ENCODE measurements around the gene PRELID3B. TPM values are rescaled to one million over a fixed set of nuclear protein-coding genes. Genes with fewer than 3 reads are reported as not detected.

Gene PRELID3B
- total RNA-seq, 2 experiments from 2014 or later = 80.1 to 81.6 TPM

DNA sequence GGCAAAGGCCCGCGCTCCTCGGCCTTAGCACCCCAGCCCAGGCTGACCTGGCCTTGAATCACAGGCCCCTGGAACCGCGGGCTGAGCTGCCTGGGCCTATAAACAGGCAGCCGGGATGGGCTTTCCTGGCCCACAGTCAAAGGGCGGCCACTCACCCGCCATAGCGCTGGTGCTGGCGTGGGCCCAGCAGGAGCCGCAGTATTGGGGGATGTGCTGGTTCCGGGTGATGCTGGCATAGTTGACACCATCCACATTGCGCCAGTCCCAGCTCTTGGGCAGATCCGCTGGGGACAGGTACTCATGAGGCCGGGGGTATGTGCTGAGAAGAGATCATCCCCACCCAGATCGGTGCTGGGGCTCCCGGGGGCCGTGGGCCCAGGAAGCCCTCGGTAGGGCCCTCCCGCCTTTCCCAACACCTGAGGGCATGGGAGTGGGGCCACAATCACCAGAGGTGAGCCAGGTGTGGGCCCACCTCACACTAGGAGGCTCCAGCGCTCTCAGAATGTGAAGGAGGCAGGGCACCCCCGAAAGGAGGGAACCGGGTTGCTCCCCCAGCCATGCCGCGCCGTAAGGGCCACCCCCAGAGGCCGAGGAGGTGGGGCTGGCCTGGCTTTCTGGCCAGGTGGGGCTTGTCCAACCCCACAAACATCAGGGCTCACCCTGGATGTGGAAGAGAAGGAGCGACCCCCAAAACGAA is 36.3 kb downstream of the PRELID3B start:
- ChIA-PET CTCF (interaction anchor here (0.6 kb wide), 1 partner anchor 116 kb away, joined by 3 read pairs; no protein-coding TSS in a partner anchor), POLR2A (interaction anchor here (0.6 to 1.0 kb wide), 2 partner anchors 9 to 25 kb away, joined by 3 to 4 read pairs; no protein-coding TSS in a partner anchor)
- H3K4me1 Mint-ChIP-seq (ENCODE audit: low read depth) = peaks cover 55% of the 10 kb centered on the region
- H3K4me3 Mint-ChIP-seq = peak overlapping the region; percentile 72
- DNase-seq = no peak
- H3K27me3 Mint-ChIP-seq (ENCODE audit: low read depth) = no peaks in the 10 kb centered on the region
- H3K27ac Mint-ChIP-seq = peak overlapping the region; percentile 92
- H3K9me3 Mint-ChIP-seq (ENCODE audit: insufficient read depth) = no peaks in the 10 kb centered on the region
- ATAC-seq = peak; percentile 15
- H3K36me3 Mint-ChIP-seq (ENCODE audit: low read depth) = peaks cover 11% of the 10 kb centered on the region

DNA sequence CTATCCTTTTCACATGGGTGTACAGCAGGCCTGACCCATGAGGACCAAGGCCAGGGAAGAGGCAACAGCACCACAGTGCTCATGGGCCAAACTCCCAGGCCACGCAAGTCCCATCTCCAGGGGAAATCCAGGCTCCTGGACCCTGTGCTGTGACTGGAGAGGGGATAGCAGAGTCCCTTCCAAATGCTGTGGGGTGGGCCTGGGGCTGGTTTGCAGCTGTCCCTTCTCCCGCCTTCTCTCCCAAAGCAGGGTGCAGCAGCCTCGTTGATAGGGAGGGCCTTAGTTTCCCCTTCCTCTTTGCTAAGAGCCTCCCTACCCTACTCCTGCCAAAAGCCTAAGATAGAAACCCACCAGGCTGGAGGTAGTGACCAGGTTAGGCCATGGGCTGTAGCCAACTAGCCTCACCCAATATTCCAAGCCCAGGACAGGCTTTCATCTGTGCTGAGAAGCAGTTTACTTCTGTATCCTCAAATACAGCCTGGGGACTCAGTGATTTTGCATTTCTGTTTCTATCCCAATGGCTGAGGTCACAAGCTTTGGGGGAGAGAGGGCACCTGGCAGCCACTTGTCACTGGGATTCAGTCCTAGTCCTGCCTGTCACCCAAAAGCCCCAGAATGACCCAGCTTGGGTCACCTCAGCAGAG is 36.9 kb downstream of the PRELID3B start:
- CTCF ChIA-PET = interaction anchor here (0.6 kb wide), 1 partner anchor 117 kb away, joined by 3 read pairs; no protein-coding TSS in a partner anchor
- peaks cover 11% of the 10 kb centered on the region for H3K36me3 Mint-ChIP-seq (ENCODE audit: low read depth)
- no peak for ATAC-seq
- peak overlapping the region; percentile 72 for H3K4me3 Mint-ChIP-seq
- peak overlapping the region; percentile 92 for H3K27ac Mint-ChIP-seq
- H3K27me3 Mint-ChIP-seq (ENCODE audit: low read depth) = no peaks in the 10 kb centered on the region
- POLR2A ChIA-PET = interaction anchor here (1.0 kb wide), 1 partner anchor 10 kb away, joined by 4 read pairs; no protein-coding TSS in a partner anchor
- H3K9me3 Mint-ChIP-seq (ENCODE audit: insufficient read depth) = no peaks in the 10 kb centered on the region
- peaks cover 48% of the 10 kb centered on the region for H3K4me1 Mint-ChIP-seq (ENCODE audit: low read depth)
- DNase-seq = no peak

DNA sequence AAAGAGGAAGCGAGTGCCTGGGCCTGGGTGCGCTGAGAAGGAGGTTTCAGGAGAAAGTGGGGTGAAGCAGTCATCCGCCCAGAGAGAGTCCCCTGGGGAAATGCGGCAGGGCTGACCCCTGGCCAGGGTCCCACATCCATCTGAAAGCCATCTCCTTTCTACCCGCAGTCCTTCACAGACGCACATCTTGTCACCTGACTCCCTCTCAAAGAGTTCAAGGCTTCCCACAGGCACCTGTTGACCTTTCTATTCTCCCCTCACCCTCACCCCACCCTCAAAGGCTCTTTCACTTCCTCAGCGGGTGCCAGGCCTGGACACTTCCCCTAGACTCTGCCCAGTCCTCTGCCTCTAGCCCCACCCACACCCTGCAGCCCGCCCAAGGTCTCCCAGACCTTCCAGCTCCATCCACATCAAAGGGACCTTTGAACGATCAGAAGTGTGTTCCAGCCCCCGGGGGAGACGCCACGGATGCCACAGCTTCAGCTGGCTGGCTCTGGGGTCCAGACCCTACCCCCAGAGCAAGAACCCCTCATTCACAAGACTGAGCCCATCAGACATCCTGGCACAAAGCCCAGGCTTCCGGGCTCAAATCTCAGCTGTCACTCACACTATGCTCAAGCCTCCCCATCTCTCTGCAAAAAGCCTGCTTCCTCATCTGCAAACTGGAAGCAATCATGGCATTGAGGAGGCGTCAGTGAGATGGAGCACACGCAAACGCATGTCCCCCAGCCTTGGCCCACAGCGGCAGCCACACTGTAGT is 37.6 kb downstream of the PRELID3B start:
- peak overlapping the region; percentile 72 for H3K4me3 Mint-ChIP-seq
- peaks cover 14% of the 10 kb centered on the region for H3K36me3 Mint-ChIP-seq (ENCODE audit: low read depth)
- ATAC-seq = peak; percentile 56
- peak; percentile 67 for DNase-seq
- POLR2A ChIA-PET = interaction anchor here (2.2 kb wide), 1 partner anchor 27 kb away, joined by 5 read pairs; the partner anchor contains the start of gene ATP5F1E
- H3K27ac Mint-ChIP-seq = peak overlapping the region; percentile 92
- H3K4me1 Mint-ChIP-seq (ENCODE audit: low read depth) = peaks cover 41% of the 10 kb centered on the region
- H3K9me3 Mint-ChIP-seq (ENCODE audit: insufficient read depth) = no peaks in the 10 kb centered on the region
- CTCF ChIA-PET = interaction anchor here (1.1 kb wide), 1 partner anchor 12 kb away, joined by 3 read pairs; no protein-coding TSS in a partner anchor
- no peaks in the 10 kb centered on the region for H3K27me3 Mint-ChIP-seq (ENCODE audit: low read depth)

DNA sequence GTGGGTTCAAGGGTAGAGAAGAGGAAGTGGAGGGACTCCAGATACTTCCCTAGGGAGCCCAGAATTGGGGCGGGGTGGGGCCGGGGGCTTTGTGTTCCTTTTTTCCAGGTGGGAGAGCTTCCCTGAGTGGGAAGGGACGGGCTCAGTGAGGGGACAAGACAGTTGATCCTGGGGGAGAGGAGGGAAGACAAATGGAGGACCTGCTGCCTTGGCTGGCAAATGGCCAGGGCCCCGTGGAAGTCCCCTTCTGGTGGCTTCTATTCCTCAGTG is 38.2 kb downstream of the PRELID3B start:
- DNase-seq (no peak), ATAC-seq (no peak)
- H3K4me3 Mint-ChIP-seq = peak overlapping the region; percentile 72
- POLR2A ChIA-PET = interaction anchor here (2.2 kb wide), 1 partner anchor 27 kb away, joined by 5 read pairs; the partner anchor contains the start of gene ATP5F1E
- peak overlapping the region; percentile 92 for H3K27ac Mint-ChIP-seq
- peaks cover 39% of the 10 kb centered on the region for H3K4me1 Mint-ChIP-seq (ENCODE audit: low read depth)
- peaks cover 15% of the 10 kb centered on the region for H3K36me3 Mint-ChIP-seq (ENCODE audit: low read depth)
- no peaks in the 10 kb centered on the region for H3K9me3 Mint-ChIP-seq (ENCODE audit: insufficient read depth)
- H3K27me3 Mint-ChIP-seq (ENCODE audit: low read depth) = no peaks in the 10 kb centered on the region
- CTCF ChIA-PET = interaction anchor here (1.1 kb wide), 1 partner anchor 11 kb away, joined by 3 read pairs; no protein-coding TSS in a partner anchor

DNA sequence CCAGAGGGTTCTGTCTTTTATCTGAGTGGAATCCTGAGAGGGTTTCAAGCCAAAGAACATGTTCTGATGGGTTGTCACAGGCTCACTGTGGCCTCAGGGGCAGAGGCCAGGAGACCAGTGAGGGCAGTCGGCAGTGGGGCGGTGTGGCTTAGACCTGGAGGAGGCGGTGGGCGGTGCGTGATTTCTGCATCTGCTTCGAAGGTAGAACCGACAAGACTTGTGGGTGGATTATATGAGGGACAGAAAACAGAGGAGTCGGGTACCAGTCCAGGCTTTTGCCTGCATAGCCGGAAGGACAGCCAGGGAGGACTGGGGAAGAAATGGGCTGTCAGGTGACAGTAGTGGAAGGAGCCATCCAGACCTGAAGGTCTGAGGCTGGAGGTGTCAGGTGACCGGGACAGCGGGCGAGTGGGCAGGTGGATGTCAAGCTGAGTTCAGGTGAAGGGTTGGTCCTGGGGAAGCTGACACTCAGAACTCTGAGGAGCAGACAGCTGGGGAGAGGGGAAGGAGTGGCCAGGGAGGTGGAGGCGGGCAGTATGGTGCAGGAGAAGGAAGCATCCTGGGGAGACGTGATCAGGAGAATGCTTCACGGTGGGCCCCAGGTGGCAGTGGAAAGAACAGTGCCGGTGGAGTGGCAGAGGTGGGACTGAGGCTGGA is 38.6 kb downstream of the PRELID3B start:
- no peak for ATAC-seq
- ChIA-PET CTCF (interaction anchor here (1.1 kb wide), 1 partner anchor 11 kb away, joined by 3 read pairs; no protein-coding TSS in a partner anchor), POLR2A (interaction anchor here (2.2 kb wide), 1 partner anchor 28 kb away, joined by 5 read pairs; the partner anchor contains the start of gene ATP5F1E)
- no peak for DNase-seq
- Mint-ChIP-seq H3K36me3 (ENCODE audit: low read depth) (peaks cover 18% of the 10 kb centered on the region), H3K27ac (peak overlapping the region; percentile 92), H3K9me3 (ENCODE audit: insufficient read depth) (no peaks in the 10 kb centered on the region), H3K4me3 (peak overlapping the region; percentile 72), H3K4me1 (ENCODE audit: low read depth) (peaks cover 39% of the 10 kb centered on the region), H3K27me3 (ENCODE audit: low read depth) (no peaks in the 10 kb centered on the region)

DNA sequence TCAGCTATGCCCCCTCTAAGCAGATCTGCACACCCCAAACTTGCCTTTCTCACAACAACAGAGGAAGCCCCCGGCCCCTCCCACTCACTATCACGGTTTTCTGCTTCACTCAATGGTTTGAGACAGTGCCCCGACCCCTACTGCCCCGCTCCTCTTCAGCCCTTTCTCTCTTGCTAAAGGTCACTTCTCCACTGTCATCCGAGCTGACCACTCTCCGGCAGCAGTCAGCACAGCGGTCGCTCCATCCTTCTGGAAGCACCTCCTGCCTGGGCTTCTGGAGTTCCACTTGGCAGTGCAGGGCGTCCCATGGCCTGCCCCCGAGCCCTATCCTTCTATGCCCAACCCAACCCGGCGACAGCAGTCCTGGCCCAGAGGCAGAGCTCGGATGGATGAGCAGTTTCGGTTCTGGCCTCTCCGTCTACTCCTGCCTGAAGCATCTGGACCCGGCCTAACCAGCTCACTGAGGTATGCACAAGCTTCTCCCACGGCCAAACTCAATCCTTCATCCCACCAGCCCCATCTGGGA is 39.6 kb downstream of the PRELID3B start:
- no peak for DNase-seq
- ChIA-PET POLR2A (interaction anchor here (2.2 kb wide), 1 partner anchor 29 kb away, joined by 5 read pairs; the partner anchor contains the start of gene ATP5F1E), CTCF (no interaction called here)
- no peaks in the 10 kb centered on the region for H3K27me3 Mint-ChIP-seq (ENCODE audit: low read depth)
- H3K4me3 Mint-ChIP-seq = no peak overlapping the region
- H3K27ac Mint-ChIP-seq = no peak overlapping the region
- peaks cover 39% of the 10 kb centered on the region for H3K4me1 Mint-ChIP-seq (ENCODE audit: low read depth)
- peaks cover 21% of the 10 kb centered on the region for H3K36me3 Mint-ChIP-seq (ENCODE audit: low read depth)
- no peak for ATAC-seq
- H3K9me3 Mint-ChIP-seq (ENCODE audit: insufficient read depth) = no peaks in the 10 kb centered on the region

DNA sequence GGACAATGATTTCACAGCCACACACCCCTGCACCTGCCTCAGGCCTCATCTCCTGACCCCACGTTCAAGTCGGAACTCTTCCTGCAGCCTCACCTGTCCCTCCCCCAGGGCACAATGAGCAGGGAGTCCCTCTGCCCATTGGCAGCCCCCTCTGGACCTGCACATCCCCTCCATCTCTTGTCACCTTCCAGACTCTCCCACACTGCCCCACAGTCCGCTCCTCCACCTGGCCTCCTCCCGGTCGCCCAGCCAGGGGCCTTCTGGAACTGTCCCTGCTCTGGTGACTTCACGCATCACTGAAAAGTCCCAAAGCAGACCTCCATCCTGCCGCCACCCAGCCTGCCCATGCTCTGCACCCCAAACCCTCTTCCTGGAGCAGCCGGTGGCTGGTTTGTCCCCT is 40.2 kb downstream of the PRELID3B start:
- no peak for ATAC-seq
- Mint-ChIP-seq H3K27me3 (ENCODE audit: low read depth) (no peaks in the 10 kb centered on the region), H3K9me3 (ENCODE audit: insufficient read depth) (no peaks in the 10 kb centered on the region), H3K4me3 (no peak overlapping the region), H3K27ac (no peak overlapping the region), H3K4me1 (ENCODE audit: low read depth) (peaks cover 35% of the 10 kb centered on the region), H3K36me3 (ENCODE audit: low read depth) (peaks cover 26% of the 10 kb centered on the region)
- ChIA-PET POLR2A (no interaction called here), CTCF (no interaction called here)
- no peak for DNase-seq

DNA sequence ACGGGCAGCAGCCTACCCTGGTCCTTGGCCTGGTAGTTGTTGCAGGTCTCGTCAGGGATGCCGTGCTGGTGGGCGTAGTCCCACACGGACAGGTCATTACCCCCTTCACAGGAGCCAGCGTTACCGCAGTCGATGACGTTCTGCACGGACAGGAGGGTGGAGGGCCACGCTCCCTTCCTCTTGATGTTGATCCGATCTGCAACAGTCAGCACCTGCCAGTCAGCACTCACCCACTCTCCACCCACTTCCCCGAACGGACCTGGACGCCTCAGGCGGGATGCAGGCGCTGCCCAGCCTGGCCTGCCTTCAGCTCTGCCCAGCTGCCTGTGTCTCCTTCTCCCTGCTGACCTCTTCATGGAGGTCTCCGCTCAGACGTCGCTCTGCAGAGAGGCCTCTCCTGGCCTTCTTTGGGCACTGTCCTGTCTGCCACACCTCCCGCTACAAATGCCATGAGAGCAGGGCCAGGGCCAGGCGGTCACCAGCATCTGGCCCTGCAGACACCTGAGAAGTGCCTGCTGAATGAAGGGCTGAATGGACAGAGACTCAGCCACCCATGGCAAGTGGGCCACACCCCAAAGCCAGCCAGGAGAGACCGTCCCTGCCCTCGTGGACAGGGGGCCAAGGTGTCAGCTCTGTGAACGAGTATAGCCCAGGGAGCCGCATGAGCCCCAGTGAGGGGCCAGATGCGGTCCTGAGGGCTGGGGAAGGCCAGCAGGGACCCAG is 41.0 kb downstream of the PRELID3B start:
- CTCF ChIA-PET = no interaction called here
- POLR2A ChIA-PET = interaction anchor here (1.0 kb wide), 1 partner anchor 10 kb away, joined by 3 read pairs; no protein-coding TSS in a partner anchor
- Mint-ChIP-seq H3K27ac (no peak overlapping the region), H3K27me3 (ENCODE audit: low read depth) (no peaks in the 10 kb centered on the region), H3K4me3 (no peak overlapping the region), H3K4me1 (ENCODE audit: low read depth) (peaks cover 35% of the 10 kb centered on the region), H3K9me3 (ENCODE audit: insufficient read depth) (no peaks in the 10 kb centered on the region), H3K36me3 (ENCODE audit: low read depth) (peaks cover 31% of the 10 kb centered on the region)
- DNase-seq (no peak), ATAC-seq (no peak)

DNA sequence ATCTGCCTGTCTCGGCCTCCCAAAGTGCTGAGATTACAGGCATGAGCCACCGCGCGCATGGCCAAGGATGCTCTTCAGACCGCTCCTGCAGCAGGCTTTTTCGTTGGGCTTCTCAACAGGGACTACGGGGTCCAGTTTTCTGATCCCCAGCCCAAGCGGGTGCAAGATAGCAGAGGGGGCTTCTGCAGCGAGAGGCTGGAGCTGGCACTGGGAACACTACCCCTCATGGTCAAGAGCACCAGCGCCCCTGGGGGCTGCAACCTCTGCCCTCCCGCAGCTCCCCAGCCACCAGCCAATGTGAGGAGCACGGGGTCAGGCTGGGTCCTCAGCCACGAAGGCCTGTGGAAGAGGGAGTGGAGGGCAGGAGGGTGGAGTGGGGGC is 41.5 kb downstream of the PRELID3B start:
- Mint-ChIP-seq H3K27me3 (ENCODE audit: low read depth) (no peaks in the 10 kb centered on the region), H3K4me3 (no peak overlapping the region), H3K4me1 (ENCODE audit: low read depth) (peaks cover 32% of the 10 kb centered on the region), H3K27ac (no peak overlapping the region), H3K9me3 (ENCODE audit: insufficient read depth) (no peaks in the 10 kb centered on the region), H3K36me3 (ENCODE audit: low read depth) (peaks cover 36% of the 10 kb centered on the region)
- no peak for ATAC-seq
- DNase-seq = no peak
- CTCF ChIA-PET = no interaction called here
- POLR2A ChIA-PET = interaction anchor here (1.0 kb wide), 1 partner anchor 10 kb away, joined by 3 read pairs; no protein-coding TSS in a partner anchor

DNA sequence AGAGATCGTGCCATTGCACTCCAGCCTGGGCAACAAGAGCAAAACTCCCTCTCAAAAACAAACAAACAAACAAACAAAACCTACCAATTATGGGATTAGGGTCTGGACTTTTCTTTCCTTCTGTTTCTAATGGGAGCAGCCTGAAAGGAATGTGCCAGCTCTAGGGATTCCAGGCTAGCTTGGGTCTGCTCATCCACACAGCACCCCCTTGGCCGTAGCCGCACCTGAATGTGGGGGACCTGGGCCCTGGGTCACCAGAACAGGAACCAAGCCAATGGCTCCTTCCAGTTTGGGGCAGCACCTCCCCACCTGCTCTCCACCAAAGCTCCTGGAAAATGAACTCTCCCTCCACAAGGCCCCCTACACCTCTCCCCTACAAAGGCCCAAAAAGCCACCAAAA is 42.3 kb downstream of the PRELID3B start:
- CTCF ChIA-PET = interaction anchor here (1.2 kb wide), 1 partner anchor 10 kb away, joined by 3 read pairs; no protein-coding TSS in a partner anchor
- H3K36me3 Mint-ChIP-seq (ENCODE audit: low read depth) = peaks cover 44% of the 10 kb centered on the region
- H3K9me3 Mint-ChIP-seq (ENCODE audit: insufficient read depth) = no peaks in the 10 kb centered on the region
- POLR2A ChIA-PET = interaction anchor here (1.0 kb wide), 1 partner anchor 9 kb away, joined by 3 read pairs; no protein-coding TSS in a partner anchor
- peaks cover 27% of the 10 kb centered on the region for H3K4me1 Mint-ChIP-seq (ENCODE audit: low read depth)
- no peak for DNase-seq
- H3K27me3 Mint-ChIP-seq (ENCODE audit: low read depth) = no peaks in the 10 kb centered on the region
- no peak overlapping the region for H3K27ac Mint-ChIP-seq
- no peak for ATAC-seq
- H3K4me3 Mint-ChIP-seq = no peak overlapping the region
